Posterior cingulate gyrus (tissue), 11 donors: Measurements from ENCODE around the gene EBF3.

ENCODE experiments used
- DNase-seq, 10 donors: peaks; one replicate each; pipeline versions ENCODE4 v3.0.0 to v3.0.0-alpha.2; 2020 to 2021; ENCODE audit warnings: mixed read lengths in 3 of 10
- intact Hi-C: fragments of 100-400 bp; cut with DNase I; formaldehyde crosslinking; loops from one replicate; pipeline ENCODE4 v1.15.1; 2023

EBF3 gene

GRCh38 chr10:129945941-129946760 lies 17.9 kb downstream of the EBF3 start:
- DNase-seq: no peak
- intact Hi-C loops: no loop called here

GRCh38 chr10:129945526-129945925 lies 18.5 kb downstream of the EBF3 start:
- no peak for DNase-seq
- intact Hi-C loops: no loop called here

GRCh38 chr10:129945064-129945463 lies 19.0 kb downstream of the EBF3 start:
- DNase-seq: no peak
- intact Hi-C loops: no loop called here

- intact Hi-C loops: no loop called here
- DNase-seq: peak in 1 of 10 donors; percentile 32
Observed at GRCh38 chr10:129944456-129944855, 19.6 kb downstream of the EBF3 start.

- intact Hi-C loops: no loop called here
- DNase-seq: peak in 2 of 10 donors; percentile 46 to 66
Observed at GRCh38 chr10:129942936-129943715, 20.9 kb downstream of the EBF3 start.

GRCh38 chr10:129942391-129942790 lies 21.7 kb downstream of the EBF3 start:
- peak in 1 of 10 donors; percentile 44 for DNase-seq
- intact Hi-C loops: no loop called here

GRCh38 chr10:129942019-129942277 lies 22.1 kb downstream of the EBF3 start:
- DNase-seq: no peak
- intact Hi-C loops: no loop called here

- peak in 2 of 10 donors; percentile 28 to 49 for DNase-seq
- intact Hi-C loops: no loop called here
Observed at GRCh38 chr10:129941199-129942018, 22.7 kb downstream of the EBF3 start.

GRCh38 chr10:129940617-129941198 lies 23.4 kb downstream of the EBF3 start:
- intact Hi-C loops: no loop called here
- peak in 1 of 10 donors; percentile 32 for DNase-seq

GRCh38 chr10:129939416-129940275 lies 24.4 kb downstream of the EBF3 start:
- DNase-seq: peak in 2 of 10 donors; percentile 30 to 77
- intact Hi-C loops: no loop called here

GRCh38 chr10:129938460-129938859 lies 25.6 kb downstream of the EBF3 start:
- DNase-seq: peak in 2 of 10 donors; percentile 29 to 55
- intact Hi-C loops: no loop called here

- peak in 2 of 10 donors; percentile 27 to 72 for DNase-seq
- intact Hi-C loops: no loop called here
Observed at GRCh38 chr10:129937351-129937751, 26.7 kb downstream of the EBF3 start.

GRCh38 chr10:129936923-129937300 lies 27.2 kb downstream of the EBF3 start:
- peak in 2 of 10 donors; percentile 59 to 67 for DNase-seq

GRCh38 chr10:129936266-129936922 lies 27.7 kb downstream of the EBF3 start:
- intact Hi-C loops: no loop called here

More at GRCh38 chr10:129936923-129937300, 27.2 kb downstream of the EBF3 start:
- intact Hi-C loops: no loop called here

GRCh38 chr10:129935867-129936152 lies 28.3 kb downstream of the EBF3 start:
- peak in 1 of 10 donors; percentile 61 for DNase-seq
- intact Hi-C loops: no loop called here

More at GRCh38 chr10:129936266-129936922, 27.7 kb downstream of the EBF3 start:
- peak in 2 of 10 donors; percentile 37 to 63 for DNase-seq

- intact Hi-C loops: no loop called here
- DNase-seq: peak in 3 of 10 donors; percentile 39 to 69 (median 61)
Observed at GRCh38 chr10:129935102-129935866, 28.8 kb downstream of the EBF3 start.

GRCh38 chr10:129934196-129934925 lies 29.7 kb downstream of the EBF3 start:
- DNase-seq: peak in 3 of 10 donors; percentile 33 to 53 (median 47)
- intact Hi-C loops: no loop called here
